Suprapubic skin (tissue), 4 donors: ENCODE measurements around the gene ARPIN. TPM values are rescaled to one million over a fixed set of nuclear protein-coding genes. Genes with fewer than 3 reads are reported as not detected.
A peak's percentile ranks its signal among the peaks of the same experiment; 100 is the strongest.

Experiments used
- DNase-seq, 2 donors: peaks; one replicate each; pipeline ENCODE4 v3.0.0-alpha.2; 2019; ENCODE audit warnings: low spot score in 2 of 2
- H3K27ac ChIP-seq: fragments of 200-600 bp; sonication (generic); one replicate; pipeline ENCODE4 v1.5.1; 2019
- H3K27me3 ChIP-seq: fragments of 200-600 bp; sonication (generic); one replicate; pipeline ENCODE4 v1.5.1; 2019
- H3K36me3 ChIP-seq: fragments of 200-600 bp; sonication (generic); one replicate; pipeline ENCODE4 v1.5.1; 2019
- H3K4me1 ChIP-seq: fragments of 200-600 bp; sonication (generic); one replicate; pipeline ENCODE4 v1.5.1; 2019
- H3K4me3 ChIP-seq: fragments of 200-600 bp; sonication (generic); one replicate; pipeline ENCODE4 v1.5.1; 2019; ENCODE audit warnings: mild to moderate bottlenecking
- H3K9me3 ChIP-seq: fragments of 200-600 bp; sonication (generic); one replicate; pipeline ENCODE4 v1.5.1; 2019
- EP300 ChIP-seq: sonication (generic); formaldehyde crosslinking; IDR thresholded peaks from one replicate; pipeline ENCODE4 v1.6.1; 2017; ENCODE audit warnings: antibody characterized with exemption
- POLR2A ChIP-seq, 2 donors: fragments of 450-650 bp; IDR thresholded peaks; one replicate each; pipeline ENCODE4 v1.6.1; 2017; ENCODE audit warnings: antibody characterized with exemption in 2 of 2, mild to moderate bottlenecking in 2 of 2, moderate library complexity in 2 of 2
- POLR2AphosphoS5 ChIP-seq, 3 donors: sonication (generic); formaldehyde crosslinking; IDR thresholded peaks; one replicate each; pipeline ENCODE4 v1.6.1; 2017; ENCODE audit warnings: antibody characterized with exemption in 3 of 3
- WGBS: methylation state at CpG from one replicate; pipeline ENCODE4 v1.1.5; 2018; 5-methylcytosine and 5-hydroxymethylcytosine counted together
- total RNA-seq, 4 donors: library from RNA; depleted of rRNA; stranded (reverse); fragments of >200 nt; gene quantifications; one replicate each; pipeline ENCODE4 v1.1.0, GENCODE V29; 2016
- TF ChIP-seq, protein P1 (sequence below), 2 donors: fragments of 200-600 bp in 1 of 2; fragments of 450-650 bp in 1 of 2; sonication (generic) in 1 of 2; IDR thresholded peaks; one replicate each; pipeline ENCODE4 v1.5.1; 2016 to 2019; ENCODE audit warnings: antibody characterized with exemption in 2 of 2, mild to moderate bottlenecking in 1 of 2, moderate library complexity in 1 of 2

ARPIN gene
- total RNA-seq, 4 donors from 2014 or later, result 12.0 to 24.8 (median 16.6) TPM

- DNase-seq, result no peak
- Histone ChIP-seq H3K4me1 (peaks cover 7% of the 10 kb centered on the region), H3K4me3 (no peak overlapping the region), H3K9me3 (no peaks in the 10 kb centered on the region), H3K36me3 (no peaks in the 10 kb centered on the region), H3K27me3 (no peaks in the 10 kb centered on the region), H3K27ac (no peak overlapping the region)
- no peak for TF ChIP-seq POLR2AphosphoS5 (IDR thresholded peaks at IDR 0.05)
- TF ChIP-seq, protein P1, sequence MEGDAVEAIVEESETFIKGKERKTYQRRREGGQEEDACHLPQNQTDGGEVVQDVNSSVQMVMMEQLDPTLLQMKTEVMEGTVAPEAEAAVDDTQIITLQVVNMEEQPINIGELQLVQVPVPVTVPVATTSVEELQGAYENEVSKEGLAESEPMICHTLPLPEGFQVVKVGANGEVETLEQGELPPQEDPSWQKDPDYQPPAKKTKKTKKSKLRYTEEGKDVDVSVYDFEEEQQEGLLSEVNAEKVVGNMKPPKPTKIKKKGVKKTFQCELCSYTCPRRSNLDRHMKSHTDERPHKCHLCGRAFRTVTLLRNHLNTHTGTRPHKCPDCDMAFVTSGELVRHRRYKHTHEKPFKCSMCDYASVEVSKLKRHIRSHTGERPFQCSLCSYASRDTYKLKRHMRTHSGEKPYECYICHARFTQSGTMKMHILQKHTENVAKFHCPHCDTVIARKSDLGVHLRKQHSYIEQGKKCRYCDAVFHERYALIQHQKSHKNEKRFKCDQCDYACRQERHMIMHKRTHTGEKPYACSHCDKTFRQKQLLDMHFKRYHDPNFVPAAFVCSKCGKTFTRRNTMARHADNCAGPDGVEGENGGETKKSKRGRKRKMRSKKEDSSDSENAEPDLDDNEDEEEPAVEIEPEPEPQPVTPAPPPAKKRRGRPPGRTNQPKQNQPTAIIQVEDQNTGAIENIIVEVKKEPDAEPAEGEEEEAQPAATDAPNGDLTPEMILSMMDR (IDR thresholded peaks at IDR 0.05), result no peak
- no peak for TF ChIP-seq POLR2A (IDR thresholded peaks at IDR 0.05)
- TF ChIP-seq EP300, result no peak
- WGBS, result 79% methylated on average over 4 of the region's 4 CpGs
These were observed 4.8 kb upstream of the ARPIN start for GRCh38 chr15:89917442-89918101.

DNA sequence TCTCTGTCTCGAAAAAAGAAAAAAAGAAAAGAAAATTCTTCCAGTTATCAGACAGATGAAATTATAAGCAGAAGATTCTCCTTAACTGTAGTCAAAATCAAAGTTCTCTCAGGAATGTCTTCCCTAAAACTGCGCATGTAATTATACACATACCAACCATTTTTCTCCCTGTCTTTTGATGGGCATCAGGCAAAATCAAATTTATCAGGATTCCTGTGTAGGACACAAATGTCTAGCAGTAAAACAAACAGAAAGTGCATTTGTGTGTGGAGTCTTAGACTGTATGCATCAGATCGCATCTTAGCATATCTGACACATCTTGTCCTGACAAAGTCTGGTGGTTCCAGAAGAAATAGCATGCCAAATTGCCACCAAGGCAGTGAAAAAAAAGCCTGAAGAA, 3.9 kb upstream of the ARPIN start:
- Histone ChIP-seq H3K27me3 (no peaks in the 10 kb centered on the region), H3K27ac (no peak overlapping the region), H3K4me3 (no peak overlapping the region), H3K36me3 (no peaks in the 10 kb centered on the region), H3K9me3 (no peaks in the 10 kb centered on the region), H3K4me1 (peaks cover 11% of the 10 kb centered on the region)
- TF ChIP-seq, protein P1 (IDR thresholded peaks at IDR 0.05), result no peak
- TF ChIP-seq EP300, result no peak
- TF ChIP-seq POLR2AphosphoS5 (IDR thresholded peaks at IDR 0.05), result no peak
- no peak for TF ChIP-seq POLR2A (IDR thresholded peaks at IDR 0.05)
- no peak for DNase-seq
- 71% methylated on average over 3 of the region's 3 CpGs for WGBS

DNA sequence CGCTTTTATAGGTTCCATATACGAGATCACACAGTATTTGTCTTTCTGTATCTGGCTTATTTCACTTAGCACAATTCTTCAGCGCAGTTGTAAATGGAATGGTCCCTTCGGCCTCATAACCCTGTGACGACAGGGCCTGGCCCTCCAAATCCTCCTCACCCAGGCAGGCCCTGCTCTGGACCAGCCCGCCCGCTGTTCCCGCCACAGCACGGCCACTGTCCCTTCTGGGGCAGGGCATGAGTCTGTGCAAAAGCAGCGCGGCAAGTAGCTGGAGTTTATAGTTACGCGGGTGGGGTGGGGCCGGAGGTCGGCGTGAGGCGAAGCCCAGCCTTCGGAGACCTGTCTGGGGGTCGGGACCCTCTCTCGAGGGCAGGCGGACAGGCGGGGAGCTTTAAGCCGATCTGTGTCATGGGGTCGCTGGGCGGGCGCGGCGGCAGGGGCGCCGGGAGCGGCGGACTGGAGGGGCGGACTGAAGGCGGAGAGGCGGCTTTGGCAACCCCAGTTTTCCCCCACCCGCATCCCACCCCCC, 543 bp downstream of the ARPIN start:
- Histone ChIP-seq H3K4me3 (peak overlapping the region; percentile 77), H3K27me3 (no peaks in the 10 kb centered on the region), H3K4me1 (peaks cover 12% of the 10 kb centered on the region), H3K27ac (peak overlapping the region; percentile 79), H3K9me3 (no peaks in the 10 kb centered on the region), H3K36me3 (peaks cover 26% of the 10 kb centered on the region)
- DNase-seq, result peak; percentile 72 to 82
- TF ChIP-seq, protein P1 (IDR thresholded peaks at IDR 0.05), result no peak
- TF ChIP-seq POLR2A (IDR thresholded peaks at IDR 0.05) (no peak), POLR2AphosphoS5 (IDR thresholded peaks at IDR 0.05) (no peak), EP300 (no peak)
- 6% methylated on average over 20 of the region's 36 CpGs for WGBS

GRCh38 chr15:89910891-89911626, 1.7 kb downstream of the ARPIN start:
- no peaks in the 10 kb centered on the region for H3K9me3 ChIP-seq
- 89% methylated on average over 6 of the region's 6 CpGs for WGBS
- TF ChIP-seq POLR2A (IDR thresholded peaks at IDR 0.05), result no peak
- TF ChIP-seq, protein P1 (IDR thresholded peaks at IDR 0.05), result no peak
- H3K36me3 ChIP-seq, result peaks cover 26% of the 10 kb centered on the region
- H3K4me3 ChIP-seq, result no peak overlapping the region
- no peak overlapping the region for H3K27ac ChIP-seq
- no peak for DNase-seq
- H3K4me1 ChIP-seq, result peaks cover 12% of the 10 kb centered on the region
- no peaks in the 10 kb centered on the region for H3K27me3 ChIP-seq

DNA sequence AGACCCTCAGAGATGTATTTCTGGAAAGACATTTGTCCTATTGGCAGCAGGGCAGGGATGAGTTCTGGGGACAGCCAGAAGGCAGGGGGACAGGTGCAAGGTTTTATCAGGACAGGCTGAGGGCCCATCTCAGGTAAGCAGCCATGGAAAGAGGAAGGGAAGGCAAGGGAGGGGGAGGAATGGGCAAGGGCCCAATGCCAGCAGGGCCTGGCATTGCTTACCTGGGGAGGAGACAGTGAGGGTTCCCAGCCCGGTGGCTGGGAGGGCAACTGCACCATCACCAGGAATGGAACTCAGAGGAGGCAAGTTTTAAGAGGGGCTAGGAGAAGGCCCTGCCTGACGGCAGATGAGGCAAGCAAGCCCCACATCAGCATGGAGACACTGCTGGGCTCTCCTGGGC, 3.1 kb downstream of the ARPIN start:
- Histone ChIP-seq H3K27me3 (no peaks in the 10 kb centered on the region), H3K36me3 (peaks cover 31% of the 10 kb centered on the region), H3K27ac (no peak overlapping the region), H3K4me1 (peaks cover 12% of the 10 kb centered on the region), H3K9me3 (no peaks in the 10 kb centered on the region), H3K4me3 (no peak overlapping the region)
- DNase-seq, result no peak
- TF ChIP-seq, protein P1 (IDR thresholded peaks at IDR 0.05), result no peak
- no peak for TF ChIP-seq POLR2A (IDR thresholded peaks at IDR 0.05)
- TF ChIP-seq EP300, result no peak
- TF ChIP-seq POLR2AphosphoS5 (IDR thresholded peaks at IDR 0.05), result no peak
- WGBS, result 50% methylated on average over 1 of the region's 2 CpGs
